Suprapubic skin (tissue), 4 donors: ENCODE measurements around the gene TNS1. TPM values are rescaled to one million over a fixed set of nuclear protein-coding genes. Genes with fewer than 3 reads are reported as not detected.
A peak's percentile ranks its signal among the peaks of the same experiment; 100 is the strongest.

Experiments
- DNase-seq, 2 donors: peaks; one replicate each; pipeline ENCODE4 v3.0.0-alpha.2; 2019; ENCODE audit warnings: low spot score in 2 of 2
- H3K27ac ChIP-seq: fragments of 200-600 bp; sonication (generic); one replicate; pipeline ENCODE4 v1.5.1; 2019
- H3K27me3 ChIP-seq: fragments of 200-600 bp; sonication (generic); one replicate; pipeline ENCODE4 v1.5.1; 2019
- H3K36me3 ChIP-seq: fragments of 200-600 bp; sonication (generic); one replicate; pipeline ENCODE4 v1.5.1; 2019
- H3K4me1 ChIP-seq: fragments of 200-600 bp; sonication (generic); one replicate; pipeline ENCODE4 v1.5.1; 2019
- H3K4me3 ChIP-seq: fragments of 200-600 bp; sonication (generic); one replicate; pipeline ENCODE4 v1.5.1; 2019; ENCODE audit warnings: mild to moderate bottlenecking
- H3K9me3 ChIP-seq: fragments of 200-600 bp; sonication (generic); one replicate; pipeline ENCODE4 v1.5.1; 2019
- EP300 ChIP-seq: sonication (generic); formaldehyde crosslinking; IDR thresholded peaks from one replicate; pipeline ENCODE4 v1.6.1; 2017; ENCODE audit warnings: antibody characterized with exemption
- POLR2A ChIP-seq, 2 donors: fragments of 450-650 bp; IDR thresholded peaks; one replicate each; pipeline ENCODE4 v1.6.1; 2017; ENCODE audit warnings: antibody characterized with exemption in 2 of 2, mild to moderate bottlenecking in 2 of 2, moderate library complexity in 2 of 2
- POLR2AphosphoS5 ChIP-seq, 3 donors: sonication (generic); formaldehyde crosslinking; IDR thresholded peaks; one replicate each; pipeline ENCODE4 v1.6.1; 2017; ENCODE audit warnings: antibody characterized with exemption in 3 of 3
- WGBS: methylation state at CpG from one replicate; pipeline ENCODE4 v1.1.5; 2018; 5-methylcytosine and 5-hydroxymethylcytosine counted together
- total RNA-seq, 4 donors: library from RNA; depleted of rRNA; stranded (reverse); fragments of >200 nt; gene quantifications; one replicate each; pipeline ENCODE4 v1.1.0, GENCODE V29; 2016
- TF ChIP-seq, protein P1 (sequence below), 2 donors: fragments of 200-600 bp in 1 of 2; fragments of 450-650 bp in 1 of 2; sonication (generic) in 1 of 2; IDR thresholded peaks; one replicate each; pipeline ENCODE4 v1.5.1; 2016 to 2019; ENCODE audit warnings: antibody characterized with exemption in 2 of 2, mild to moderate bottlenecking in 1 of 2, moderate library complexity in 1 of 2

The TNS1 gene
- total RNA-seq, 4 donors from 2014 or later, result 64.1 to 145 (median 99.5) TPM

DNA sequence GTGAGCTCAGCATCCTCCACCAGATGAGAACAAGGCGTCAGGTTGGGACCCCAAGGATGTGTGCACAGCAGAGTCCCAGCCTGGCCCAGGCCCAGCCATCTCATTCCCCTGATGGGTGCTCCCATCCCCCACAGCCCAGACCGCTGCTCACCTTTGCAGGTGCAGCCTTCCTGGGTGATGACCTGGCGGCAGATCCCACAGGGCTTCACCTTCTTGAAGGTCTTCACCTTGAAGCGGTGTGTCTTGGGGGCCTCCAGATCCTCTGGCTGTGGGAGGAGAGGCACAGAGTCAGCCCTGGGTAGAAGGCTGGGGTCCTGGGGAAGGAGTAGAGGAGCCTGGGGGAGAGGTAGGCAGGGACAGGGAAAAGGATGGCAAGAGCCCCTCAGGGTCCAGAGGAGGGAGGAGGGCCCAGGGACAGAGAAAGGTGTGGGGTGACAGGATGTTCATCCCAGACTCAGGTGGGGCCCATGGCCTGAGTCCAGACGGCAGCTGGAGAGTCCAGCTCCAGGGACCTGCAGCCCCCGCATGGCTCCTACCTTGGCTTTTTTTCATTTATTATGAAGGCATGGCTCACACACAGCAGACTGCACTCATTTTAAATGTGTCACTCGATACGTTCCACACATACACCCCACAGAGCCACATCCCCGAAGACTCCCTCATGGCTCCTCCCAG lies 11.9 kb downstream of the TNS1 start:
- Histone ChIP-seq H3K36me3 (no peaks in the 10 kb centered on the region), H3K9me3 (no peaks in the 10 kb centered on the region), H3K4me3 (no peak overlapping the region), H3K27me3 (no peaks in the 10 kb centered on the region), H3K4me1 (peaks cover 56% of the 10 kb centered on the region), H3K27ac (no peak overlapping the region)
- 90% methylated on average over 9 of the region's 9 CpGs for WGBS
- TF ChIP-seq POLR2A (IDR thresholded peaks at IDR 0.05) (no peak), EP300 (no peak), POLR2AphosphoS5 (IDR thresholded peaks at IDR 0.05) (no peak)
- TF ChIP-seq, protein P1, sequence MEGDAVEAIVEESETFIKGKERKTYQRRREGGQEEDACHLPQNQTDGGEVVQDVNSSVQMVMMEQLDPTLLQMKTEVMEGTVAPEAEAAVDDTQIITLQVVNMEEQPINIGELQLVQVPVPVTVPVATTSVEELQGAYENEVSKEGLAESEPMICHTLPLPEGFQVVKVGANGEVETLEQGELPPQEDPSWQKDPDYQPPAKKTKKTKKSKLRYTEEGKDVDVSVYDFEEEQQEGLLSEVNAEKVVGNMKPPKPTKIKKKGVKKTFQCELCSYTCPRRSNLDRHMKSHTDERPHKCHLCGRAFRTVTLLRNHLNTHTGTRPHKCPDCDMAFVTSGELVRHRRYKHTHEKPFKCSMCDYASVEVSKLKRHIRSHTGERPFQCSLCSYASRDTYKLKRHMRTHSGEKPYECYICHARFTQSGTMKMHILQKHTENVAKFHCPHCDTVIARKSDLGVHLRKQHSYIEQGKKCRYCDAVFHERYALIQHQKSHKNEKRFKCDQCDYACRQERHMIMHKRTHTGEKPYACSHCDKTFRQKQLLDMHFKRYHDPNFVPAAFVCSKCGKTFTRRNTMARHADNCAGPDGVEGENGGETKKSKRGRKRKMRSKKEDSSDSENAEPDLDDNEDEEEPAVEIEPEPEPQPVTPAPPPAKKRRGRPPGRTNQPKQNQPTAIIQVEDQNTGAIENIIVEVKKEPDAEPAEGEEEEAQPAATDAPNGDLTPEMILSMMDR (IDR thresholded peaks at IDR 0.05), result no peak
- DNase-seq, result peak in 1 of 2 donors; percentile 65

DNA sequence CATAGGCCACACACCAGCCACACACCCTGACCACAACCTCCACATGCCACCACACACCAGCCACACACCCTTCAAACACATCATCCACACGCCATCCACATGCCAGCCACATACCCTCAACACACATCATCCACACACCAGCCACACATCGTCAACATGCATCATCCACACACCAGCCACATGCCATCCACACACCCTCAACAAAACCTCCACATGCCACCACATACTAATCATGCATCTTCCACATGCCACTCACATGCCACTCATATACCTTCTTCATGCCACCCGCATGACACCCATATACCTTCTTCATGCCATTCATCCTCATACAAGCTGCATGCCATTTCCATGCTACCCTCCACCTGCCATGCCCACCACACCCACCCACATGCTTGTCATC lies 12.4 kb downstream of the TNS1 start:
- no peaks in the 10 kb centered on the region for H3K27me3 ChIP-seq
- no peak overlapping the region for H3K4me3 ChIP-seq
- no peaks in the 10 kb centered on the region for H3K9me3 ChIP-seq
- no peak overlapping the region for H3K27ac ChIP-seq
- WGBS, result 92% methylated on average over 3 of the region's 3 CpGs
- TF ChIP-seq POLR2AphosphoS5 (IDR thresholded peaks at IDR 0.05) (no peak), EP300 (no peak), POLR2A (IDR thresholded peaks at IDR 0.05) (no peak)
- TF ChIP-seq, protein P1 (IDR thresholded peaks at IDR 0.05), result no peak
- H3K4me1 ChIP-seq, result peaks cover 51% of the 10 kb centered on the region
- no peak for DNase-seq
- H3K36me3 ChIP-seq, result no peaks in the 10 kb centered on the region

DNA sequence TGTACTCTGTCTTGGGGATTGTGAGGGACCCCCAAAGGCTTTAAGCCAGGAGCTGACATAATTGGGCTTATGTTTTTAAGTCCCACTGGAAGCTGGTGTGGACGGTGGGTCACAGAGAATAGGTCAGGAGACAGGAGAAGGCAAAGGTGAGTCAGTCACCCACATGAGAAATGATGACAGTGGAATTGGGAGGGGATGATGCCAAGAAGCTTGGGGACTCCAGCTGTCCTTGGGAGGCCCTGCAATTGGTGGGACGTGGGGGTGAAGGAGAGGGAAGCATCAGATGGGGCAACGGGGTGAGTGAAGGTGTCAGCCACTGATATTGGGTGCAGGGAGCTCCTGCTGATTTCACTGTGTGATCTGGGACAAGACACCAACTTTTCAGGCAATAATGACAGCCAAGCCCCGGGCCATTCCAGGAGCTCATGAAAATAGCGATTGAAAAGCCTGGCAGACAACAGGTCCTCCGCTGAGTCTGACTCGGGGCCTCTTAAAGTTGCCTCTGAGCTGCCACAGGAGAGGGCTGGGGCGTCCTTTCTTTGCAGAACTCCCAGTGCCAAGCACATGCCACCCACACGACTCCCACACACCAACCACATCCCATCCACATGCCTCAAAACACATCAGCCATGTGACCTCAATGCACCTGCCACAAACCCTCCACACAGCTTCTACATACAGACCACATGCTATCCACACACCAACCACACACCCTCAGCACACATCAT lies 13.4 kb downstream of the TNS1 start:
- Histone ChIP-seq H3K4me1 (peaks cover 41% of the 10 kb centered on the region), H3K4me3 (no peak overlapping the region), H3K27ac (no peak overlapping the region), H3K27me3 (no peaks in the 10 kb centered on the region), H3K9me3 (no peaks in the 10 kb centered on the region), H3K36me3 (no peaks in the 10 kb centered on the region)
- TF ChIP-seq, protein P1 (IDR thresholded peaks at IDR 0.05), result no peak
- TF ChIP-seq POLR2A (IDR thresholded peaks at IDR 0.05) (no peak), EP300 (no peak), POLR2AphosphoS5 (IDR thresholded peaks at IDR 0.05) (no peak)
- 45% methylated on average over 9 of the region's 9 CpGs for WGBS
- DNase-seq, result peak in 1 of 2 donors; percentile 59

DNA sequence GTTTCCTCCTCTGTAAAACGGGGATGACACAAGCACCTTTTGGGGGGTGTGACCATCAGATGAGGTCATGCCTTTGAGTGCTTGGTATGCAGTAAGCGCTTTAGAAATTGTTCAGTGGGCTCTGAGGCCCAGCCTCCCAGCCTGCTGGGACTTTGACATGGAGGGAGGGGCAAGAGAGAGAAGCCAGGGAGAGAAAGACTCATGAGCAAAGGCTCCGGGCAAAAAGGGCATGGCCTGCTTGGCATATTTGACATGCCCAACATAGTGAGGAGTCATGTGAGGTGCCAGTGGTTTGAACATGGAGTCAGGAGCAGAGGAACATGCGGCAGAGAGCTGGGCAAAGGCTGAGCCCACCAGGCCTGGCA lies 14.0 kb downstream of the TNS1 start:
- 54% methylated on average over 3 of the region's 4 CpGs for WGBS
- DNase-seq, result peak in 1 of 2 donors; percentile 62
- Histone ChIP-seq H3K27ac (peak overlapping the region; percentile 32), H3K27me3 (no peaks in the 10 kb centered on the region), H3K4me1 (peaks cover 35% of the 10 kb centered on the region), H3K9me3 (no peaks in the 10 kb centered on the region), H3K36me3 (no peaks in the 10 kb centered on the region), H3K4me3 (no peak overlapping the region)
- TF ChIP-seq, protein P1 (IDR thresholded peaks at IDR 0.05), result no peak
- TF ChIP-seq EP300 (no peak), POLR2A (IDR thresholded peaks at IDR 0.05) (no peak)

DNA sequence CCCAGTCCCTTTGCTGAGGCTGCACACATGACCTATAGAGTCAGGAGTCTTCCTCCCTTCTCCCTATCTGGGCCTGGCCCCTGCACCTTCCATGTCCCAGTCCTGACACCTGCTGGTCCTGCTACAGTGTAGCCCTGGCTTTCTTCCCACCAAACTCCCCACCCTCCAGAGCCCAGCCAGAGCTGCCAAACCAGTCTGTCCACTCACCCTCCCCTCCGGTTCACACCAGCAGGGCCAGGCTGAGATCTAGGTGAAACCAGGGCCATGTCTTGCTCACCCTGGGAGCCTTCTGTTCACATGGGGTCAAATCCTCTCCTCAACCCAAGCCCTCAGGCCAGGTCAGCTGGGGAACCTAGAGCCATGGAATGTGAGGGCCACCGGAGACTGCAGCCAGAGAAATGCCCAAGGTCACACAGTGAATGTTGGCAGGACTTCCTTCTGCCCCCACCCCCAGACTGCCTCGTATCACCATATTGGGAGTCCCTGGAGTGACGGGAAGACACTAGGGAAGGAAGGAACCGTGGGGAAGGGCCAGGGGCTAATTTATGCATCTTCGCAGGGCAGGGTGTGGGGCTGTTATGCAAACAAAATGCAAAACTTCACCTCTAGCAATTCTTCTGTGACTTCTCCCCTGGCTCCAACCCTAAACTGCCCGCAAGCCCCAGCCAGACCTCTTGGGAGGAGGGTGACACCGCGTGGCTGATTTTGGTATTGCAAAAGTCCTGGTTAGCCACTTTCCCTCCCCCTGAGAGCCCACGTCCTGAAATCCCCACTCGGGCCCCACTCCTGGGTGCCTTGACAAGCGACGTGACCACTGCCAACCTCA lies 14.6 kb downstream of the TNS1 start:
- H3K9me3 ChIP-seq, result no peaks in the 10 kb centered on the region
- no peak overlapping the region for H3K4me3 ChIP-seq
- H3K27ac ChIP-seq, result peak overlapping the region; percentile 32
- H3K27me3 ChIP-seq, result no peaks in the 10 kb centered on the region
- TF ChIP-seq POLR2A (IDR thresholded peaks at IDR 0.05), result no peak
- TF ChIP-seq, protein P1 (IDR thresholded peaks at IDR 0.05), result peak; percentile 81 to 83
- no peak for TF ChIP-seq EP300
- TF ChIP-seq POLR2AphosphoS5 (IDR thresholded peaks at IDR 0.05), result peak in 1 of 3 donors; percentile 4
- peak; percentile 93 to 96 for DNase-seq
- H3K36me3 ChIP-seq, result no peaks in the 10 kb centered on the region
- 12% methylated on average over 13 of the region's 13 CpGs for WGBS
- H3K4me1 ChIP-seq, result peaks cover 31% of the 10 kb centered on the region
